ENCODE data around the gene ZCCHC7.
"Not testable (repeated sequence)": the region's sequence is repeated elsewhere in the genome, so short reads cannot be mapped to it uniquely, and the experiment has no call there.

ZCCHC7 gene

DNA sequence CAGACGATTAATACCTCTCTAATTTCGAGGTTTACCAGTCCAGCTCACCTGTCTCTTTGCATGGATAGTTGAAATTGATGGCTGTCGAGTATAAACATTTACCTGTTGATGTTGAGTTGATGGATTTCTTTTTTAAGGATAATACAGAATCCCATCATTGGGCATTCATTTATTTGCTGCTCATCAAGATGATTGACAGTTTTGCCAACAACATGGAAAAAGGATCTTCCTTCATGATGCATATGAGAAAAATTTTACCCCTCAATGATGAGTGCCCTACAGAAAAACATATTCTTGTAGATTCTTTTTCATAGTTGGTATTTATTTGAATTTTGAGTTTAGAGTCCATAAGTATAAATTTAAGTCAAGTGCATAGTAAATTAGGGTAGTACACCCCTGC, 59.2 kb downstream of the ZCCHC7 start:
- no peak for DNase-seq (ENCODE audit: extremely low read depth, low read depth)
- TF ChIP-seq, protein P1, sequence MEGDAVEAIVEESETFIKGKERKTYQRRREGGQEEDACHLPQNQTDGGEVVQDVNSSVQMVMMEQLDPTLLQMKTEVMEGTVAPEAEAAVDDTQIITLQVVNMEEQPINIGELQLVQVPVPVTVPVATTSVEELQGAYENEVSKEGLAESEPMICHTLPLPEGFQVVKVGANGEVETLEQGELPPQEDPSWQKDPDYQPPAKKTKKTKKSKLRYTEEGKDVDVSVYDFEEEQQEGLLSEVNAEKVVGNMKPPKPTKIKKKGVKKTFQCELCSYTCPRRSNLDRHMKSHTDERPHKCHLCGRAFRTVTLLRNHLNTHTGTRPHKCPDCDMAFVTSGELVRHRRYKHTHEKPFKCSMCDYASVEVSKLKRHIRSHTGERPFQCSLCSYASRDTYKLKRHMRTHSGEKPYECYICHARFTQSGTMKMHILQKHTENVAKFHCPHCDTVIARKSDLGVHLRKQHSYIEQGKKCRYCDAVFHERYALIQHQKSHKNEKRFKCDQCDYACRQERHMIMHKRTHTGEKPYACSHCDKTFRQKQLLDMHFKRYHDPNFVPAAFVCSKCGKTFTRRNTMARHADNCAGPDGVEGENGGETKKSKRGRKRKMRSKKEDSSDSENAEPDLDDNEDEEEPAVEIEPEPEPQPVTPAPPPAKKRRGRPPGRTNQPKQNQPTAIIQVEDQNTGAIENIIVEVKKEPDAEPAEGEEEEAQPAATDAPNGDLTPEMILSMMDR (IDR thresholded peaks at IDR 0.05; ENCODE audit: low read depth, low read length) = no peak

DNA sequence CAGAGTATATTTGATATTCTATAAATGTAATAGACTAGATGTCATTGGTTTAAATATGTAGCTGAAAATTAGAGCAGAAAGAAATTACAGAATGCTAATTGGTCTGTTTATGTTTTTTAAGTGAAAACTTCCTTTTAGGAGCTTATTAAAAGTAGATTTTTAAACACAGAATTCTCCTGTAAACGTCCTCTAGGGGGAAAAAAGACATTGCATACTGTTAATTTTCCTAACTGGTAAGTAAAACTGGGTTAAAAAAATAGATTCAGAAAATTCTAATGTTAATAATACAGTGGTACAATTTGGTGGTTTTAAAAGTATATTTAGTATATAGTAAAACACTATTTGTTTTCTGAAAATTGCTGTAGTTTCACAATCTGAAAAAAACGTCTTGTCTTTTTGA, 59.8 kb downstream of the ZCCHC7 start:
- TF ChIP-seq, protein P1 (IDR thresholded peaks at IDR 0.05; ENCODE audit: low read depth, low read length) = no peak
- DNase-seq (ENCODE audit: extremely low read depth, low read depth) = no peak

DNA sequence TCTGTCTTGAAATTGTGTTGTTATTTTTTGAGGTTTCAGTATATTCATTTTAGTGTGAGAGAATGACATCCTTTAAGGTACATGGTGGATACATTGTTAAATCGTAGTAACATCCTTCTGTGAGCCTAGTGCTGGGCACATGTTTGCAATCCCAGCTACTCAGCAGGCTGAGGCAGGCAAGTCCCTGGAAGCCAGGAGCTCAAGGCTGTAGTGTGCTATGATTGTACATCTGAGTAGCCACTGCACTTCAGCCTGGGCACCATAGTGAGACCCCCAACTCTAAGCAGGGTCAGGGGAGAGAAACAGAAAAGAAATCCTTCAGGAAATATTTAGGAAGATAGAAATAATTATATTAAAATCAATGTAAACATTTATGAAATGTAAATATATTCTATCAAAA, 62.3 kb downstream of the ZCCHC7 start:
- no peak for DNase-seq (ENCODE audit: extremely low read depth, low read depth)
- TF ChIP-seq, protein P1 (IDR thresholded peaks at IDR 0.05; ENCODE audit: low read depth, low read length) = no peak

DNA sequence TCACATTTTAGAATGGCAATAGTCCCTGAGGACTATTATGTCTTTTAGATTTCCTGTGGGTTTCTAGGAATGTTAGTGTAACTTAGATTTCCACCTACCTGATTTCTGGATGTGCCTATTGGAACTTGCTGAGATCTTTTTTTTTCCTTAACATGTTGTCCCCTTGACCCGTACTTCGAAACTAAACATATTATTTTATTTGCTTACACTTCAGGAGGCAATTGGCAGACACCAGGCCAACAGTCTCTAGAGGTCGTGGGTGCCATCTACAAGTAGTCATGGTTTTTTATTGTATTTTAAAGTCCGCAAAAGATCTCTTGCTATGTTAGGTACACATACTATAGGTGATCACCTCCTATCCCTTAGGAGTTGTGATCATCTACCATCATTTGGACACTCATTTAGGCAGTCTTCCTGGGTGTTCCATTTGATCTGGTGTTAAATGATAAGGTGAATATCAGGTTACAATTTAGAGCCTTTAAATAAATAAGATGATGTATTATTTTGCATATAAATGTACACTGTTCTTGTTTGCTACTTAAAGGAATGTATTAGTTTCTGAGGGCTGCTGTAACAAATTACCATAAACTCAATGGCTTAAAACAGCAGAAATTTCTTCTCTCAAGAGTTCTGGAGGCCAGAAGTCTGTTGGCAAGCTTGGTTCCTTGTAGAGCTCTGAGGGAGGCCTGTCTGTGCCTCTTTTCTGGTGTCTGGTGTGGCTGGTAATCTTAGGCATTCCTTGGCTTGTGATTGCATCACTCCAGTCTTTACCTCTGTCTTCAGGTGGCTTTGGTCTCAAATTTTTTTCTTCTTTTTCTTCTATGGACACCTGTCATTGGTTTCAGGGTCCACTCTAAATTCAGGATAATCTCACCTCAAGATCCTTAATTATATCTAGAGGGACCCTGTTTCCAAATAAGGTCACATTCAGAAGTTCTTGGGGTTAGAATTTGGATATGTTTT, 64.8 kb downstream of the ZCCHC7 start:
- TF ChIP-seq, protein P1 (IDR thresholded peaks at IDR 0.05; ENCODE audit: low read depth, low read length) = no peak
- no peak for DNase-seq (ENCODE audit: extremely low read depth, low read depth)

DNA sequence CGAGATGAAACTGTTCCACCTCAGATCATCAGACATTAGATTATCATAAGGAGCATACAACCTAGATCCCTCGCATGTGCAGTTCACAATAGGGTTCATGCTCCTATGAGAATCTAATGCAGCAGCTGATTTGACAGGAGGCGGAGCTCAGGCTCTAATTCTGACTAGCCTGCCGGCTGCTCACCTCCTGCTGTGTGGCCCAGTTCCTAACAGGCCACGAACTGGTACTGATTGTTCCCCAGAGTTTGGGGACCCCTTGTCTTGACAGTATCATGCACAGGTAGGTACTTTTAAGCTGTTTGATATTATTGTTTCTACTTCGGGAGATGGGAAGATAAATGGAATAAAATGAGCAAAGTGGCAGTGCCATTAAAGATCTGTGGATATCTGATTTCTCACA, 66.9 kb downstream of the ZCCHC7 start:
- TF ChIP-seq, protein P1 (IDR thresholded peaks at IDR 0.05; ENCODE audit: low read depth, low read length) = no peak
- no peak for DNase-seq (ENCODE audit: extremely low read depth, low read depth)

DNA sequence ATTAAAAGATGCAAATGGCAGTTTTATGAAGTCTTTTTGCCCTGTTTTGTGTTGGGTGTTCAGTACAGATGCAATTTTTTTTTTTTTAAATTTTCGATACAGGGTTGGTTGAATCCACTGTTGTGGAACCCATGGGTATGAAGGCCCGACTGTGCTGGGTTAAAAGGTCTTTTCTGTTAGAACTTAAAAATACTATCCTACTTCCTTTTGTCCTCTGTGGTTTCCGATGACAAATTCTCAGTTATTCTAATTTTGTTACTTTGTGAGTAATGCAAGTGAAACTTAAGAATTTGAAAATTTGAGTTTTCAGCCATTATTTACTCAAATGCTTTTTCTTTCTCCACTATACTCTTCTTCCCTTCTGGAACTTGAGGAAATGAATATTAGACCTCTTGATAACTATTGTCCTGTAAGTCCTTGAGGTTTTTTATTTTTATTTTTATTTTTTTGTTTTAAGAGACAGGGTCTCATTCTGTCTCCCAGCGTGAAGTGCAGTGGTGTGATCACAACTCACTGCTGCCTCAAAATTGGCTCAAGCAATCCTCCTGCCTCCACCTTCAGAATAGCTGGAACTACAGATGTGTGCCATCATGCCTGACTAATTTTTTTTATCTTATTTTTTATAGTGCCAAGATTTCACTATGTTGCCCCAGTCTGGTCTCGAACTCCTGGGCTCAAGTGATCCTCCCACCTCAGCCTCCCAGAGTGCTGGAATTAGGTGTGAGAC, 67.5 kb downstream of the ZCCHC7 start:
- DNase-seq (ENCODE audit: extremely low read depth, low read depth) = no peak
- TF ChIP-seq, protein P1 (IDR thresholded peaks at IDR 0.05; ENCODE audit: low read depth, low read length) = no peak

DNA sequence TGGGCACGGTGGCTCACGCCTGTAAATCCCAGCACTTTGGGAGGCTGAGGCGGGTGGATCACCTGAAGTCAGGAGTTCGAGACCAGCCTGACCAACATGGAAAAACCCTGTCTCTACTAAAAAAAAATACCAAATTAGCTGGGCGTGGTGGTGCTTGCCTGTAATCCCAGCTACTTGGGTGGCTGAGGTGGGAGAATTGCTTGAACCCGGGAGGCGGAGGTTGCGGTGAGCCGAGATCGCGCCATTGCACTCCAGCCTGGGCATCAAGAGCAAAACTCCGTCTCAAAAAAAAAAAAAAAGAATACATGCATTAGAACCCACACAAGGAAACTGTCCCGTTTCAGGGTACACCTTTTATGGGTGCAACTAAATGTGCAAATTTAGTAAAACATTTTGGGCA, 70.4 kb downstream of the ZCCHC7 start:
- DNase-seq (ENCODE audit: extremely low read depth, low read depth) = not testable (repeated sequence)
